ENCODE data around the gene GRID2.

GRID2 gene

DNA sequence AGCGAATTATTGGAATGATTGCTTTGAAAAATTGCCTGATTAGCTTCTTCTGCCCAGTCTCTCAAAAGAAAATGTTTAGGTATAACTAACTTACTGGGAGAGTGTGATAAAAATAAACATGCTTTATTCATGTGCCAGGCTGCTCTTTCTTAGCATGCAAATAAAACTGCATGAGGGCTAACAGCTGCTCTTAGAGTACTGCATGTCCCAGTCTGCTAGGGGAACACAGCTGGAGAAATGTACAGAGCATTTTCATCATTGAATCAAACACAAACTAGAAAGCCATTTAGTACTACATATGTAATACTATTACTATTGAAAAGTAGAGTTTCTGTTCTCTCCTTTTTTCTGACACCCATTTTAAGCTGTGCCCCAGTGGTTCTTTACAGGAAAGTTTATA is 726.0 kb downstream of the GRID2 start:
- H3K4me1 ChIP-seq, result peaks cover 6% of the 10 kb centered on the region; the same call in 1 of the 2 replicates
- no peak overlapping the region for H3K4me3 ChIP-seq
- H3K27me3 ChIP-seq, result no peaks in the 10 kb centered on the region
- H3K9me3 ChIP-seq, result no peaks in the 10 kb centered on the region
- H3K4me2 ChIP-seq, result no peak overlapping the region
- H3K36me3 ChIP-seq, result no peaks in the 10 kb centered on the region
- no peak for TF ChIP-seq Cebpa-rat (IDR thresholded peaks at IDR 0.05)
- H3K27ac ChIP-seq, result no peak overlapping the region
- H4K20me1 ChIP-seq, result no peaks in the 10 kb centered on the region
- no peak overlapping the region for H3K9ac ChIP-seq

DNA sequence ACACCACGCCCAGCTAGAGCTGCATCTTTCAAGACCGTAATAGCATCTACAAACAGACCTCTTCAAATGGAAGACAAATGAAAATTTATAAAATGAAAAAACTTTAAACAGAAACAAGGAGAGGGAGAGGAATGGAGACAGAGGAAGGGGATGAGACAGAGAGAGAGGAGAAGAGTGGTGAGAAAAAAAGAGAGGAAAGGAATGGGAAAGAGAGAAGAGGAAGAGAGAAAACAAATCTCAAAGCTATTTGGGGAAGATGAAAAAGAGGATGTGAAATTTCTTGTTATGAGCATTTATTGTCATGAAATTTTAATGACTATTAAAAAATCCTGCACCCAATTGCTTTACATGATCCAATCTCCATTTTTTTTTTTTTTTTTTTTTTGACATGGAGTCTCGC is 726.9 kb downstream of the GRID2 start:
- Histone ChIP-seq H3K36me3 (no peaks in the 10 kb centered on the region), H3K27me3 (no peaks in the 10 kb centered on the region), H3K4me1 (peaks cover 6% of the 10 kb centered on the region; the same call in 1 of the 2 replicates), H3K9ac (no peak overlapping the region), H3K9me3 (no peaks in the 10 kb centered on the region), H3K4me3 (no peak overlapping the region), H3K27ac (no peak overlapping the region), H3K4me2 (no peak overlapping the region), H4K20me1 (no peaks in the 10 kb centered on the region)
- TF ChIP-seq Cebpa-rat (IDR thresholded peaks at IDR 0.05), result no peak

DNA sequence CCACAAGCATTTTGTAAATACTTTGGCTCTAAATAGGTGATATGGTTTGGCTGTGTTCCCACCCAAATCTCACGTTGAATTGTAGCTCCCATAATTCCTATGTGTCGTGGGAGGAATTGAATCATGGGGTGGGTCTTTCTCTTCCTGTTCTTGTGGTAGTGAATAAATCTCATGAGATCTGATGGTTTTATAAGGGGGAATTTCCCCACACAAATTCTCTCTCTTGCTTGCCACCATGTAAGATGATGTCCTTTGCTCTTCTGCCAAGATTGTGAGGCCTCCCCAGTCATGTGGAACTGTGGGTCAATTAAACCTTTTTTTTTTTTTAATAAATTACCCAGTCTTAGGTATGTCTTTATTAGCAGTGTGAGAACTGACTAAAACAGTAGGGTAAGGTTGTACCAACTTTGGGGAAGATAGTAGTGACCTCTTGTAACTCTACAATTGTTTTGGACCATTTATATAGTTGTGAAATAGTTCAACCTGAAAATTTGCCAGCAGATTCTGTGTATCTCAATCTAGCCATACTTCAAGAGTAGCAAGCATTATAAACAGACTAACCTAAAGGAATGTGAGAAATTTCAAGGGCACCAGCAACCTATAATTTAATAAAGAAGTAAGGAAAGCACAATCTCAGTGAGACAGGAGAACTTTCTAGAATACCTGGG is 727.8 kb downstream of the GRID2 start:
- no peak overlapping the region for H3K9ac ChIP-seq
- TF ChIP-seq Cebpa-rat (IDR thresholded peaks at IDR 0.05), result no peak
- peaks cover 6% of the 10 kb centered on the region; the same call in 1 of the 2 replicates for H3K4me1 ChIP-seq
- H3K36me3 ChIP-seq, result no peaks in the 10 kb centered on the region
- H4K20me1 ChIP-seq, result no peaks in the 10 kb centered on the region
- H3K4me2 ChIP-seq, result no peak overlapping the region
- no peak overlapping the region for H3K27ac ChIP-seq
- H3K4me3 ChIP-seq, result no peak overlapping the region
- H3K9me3 ChIP-seq, result no peaks in the 10 kb centered on the region
- H3K27me3 ChIP-seq, result no peaks in the 10 kb centered on the region

DNA sequence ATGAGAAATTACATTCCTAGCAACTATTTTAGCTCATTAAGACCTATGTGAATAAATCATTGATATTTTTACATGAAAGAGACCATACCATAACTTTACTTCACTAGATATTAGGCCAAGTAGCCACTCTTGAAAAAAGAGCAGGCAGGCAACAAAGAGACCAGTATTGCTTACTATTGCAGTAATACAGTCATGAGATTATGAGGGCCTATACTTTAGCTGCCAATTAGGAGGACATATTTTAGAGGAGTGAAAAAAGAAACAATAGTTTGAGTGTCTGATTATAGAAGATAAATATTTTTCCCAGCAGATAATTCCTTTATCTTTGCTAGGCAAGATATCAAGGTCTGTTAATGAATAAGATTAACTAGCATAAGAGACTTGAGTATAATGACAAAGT is 739.0 kb downstream of the GRID2 start:
- Histone ChIP-seq H3K9ac (no peak overlapping the region), H3K4me1 (no peaks in the 10 kb centered on the region), H4K20me1 (no peaks in the 10 kb centered on the region), H3K4me2 (no peak overlapping the region), H3K9me3 (no peaks in the 10 kb centered on the region), H3K27me3 (no peaks in the 10 kb centered on the region), H3K4me3 (no peak overlapping the region), H3K36me3 (no peaks in the 10 kb centered on the region), H3K27ac (no peak overlapping the region)
- TF ChIP-seq Cebpa-rat (IDR thresholded peaks at IDR 0.05), result no peak

DNA sequence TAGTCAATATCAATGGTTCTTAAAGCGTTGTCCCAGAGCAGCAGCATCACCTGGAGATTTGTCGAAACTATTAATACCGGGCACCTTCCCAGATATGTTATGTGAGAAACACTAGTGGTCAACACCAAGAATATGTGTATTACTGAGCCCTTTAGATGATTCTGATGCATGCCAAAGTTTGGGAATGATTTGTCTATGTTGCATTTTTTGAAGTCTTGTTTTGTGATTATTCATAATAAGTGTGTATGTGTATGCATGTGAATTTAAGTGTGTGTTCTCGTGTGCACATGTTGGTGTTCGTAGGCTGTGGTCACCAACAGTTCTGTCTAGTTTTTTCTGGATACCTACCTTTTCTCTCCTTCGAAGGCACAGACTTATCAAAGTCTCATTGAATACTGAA is 749.4 kb downstream of the GRID2 start:
- H3K27ac ChIP-seq, result no peak overlapping the region
- H3K27me3 ChIP-seq, result no peaks in the 10 kb centered on the region
- H3K4me2 ChIP-seq, result no peak overlapping the region
- no peak overlapping the region for H3K4me3 ChIP-seq
- H3K9ac ChIP-seq, result no peak overlapping the region
- H3K4me1 ChIP-seq, result no peaks in the 10 kb centered on the region
- no peaks in the 10 kb centered on the region for H3K9me3 ChIP-seq
- H4K20me1 ChIP-seq, result no peaks in the 10 kb centered on the region
- no peaks in the 10 kb centered on the region for H3K36me3 ChIP-seq
- TF ChIP-seq Cebpa-rat (IDR thresholded peaks at IDR 0.05), result no peak

DNA sequence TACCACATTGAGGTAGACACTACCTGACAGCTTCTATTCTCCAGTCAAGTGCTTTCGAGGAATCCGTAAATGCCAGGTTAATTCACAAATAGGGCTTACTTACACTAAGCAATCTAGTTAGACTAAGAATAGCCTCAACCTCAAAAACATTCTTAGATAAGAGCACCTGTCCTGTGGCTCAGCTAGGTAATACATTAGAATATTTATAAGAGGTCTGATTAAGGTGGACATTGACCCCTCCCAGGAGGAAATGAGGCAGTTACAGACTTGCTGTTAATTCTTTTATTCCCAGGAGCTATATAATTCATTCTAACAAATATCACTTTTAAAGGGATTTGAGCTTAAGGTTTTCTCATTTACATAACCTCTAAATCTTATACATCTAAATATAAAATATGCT is 758.1 kb downstream of the GRID2 start:
- TF ChIP-seq Cebpa-rat (IDR thresholded peaks at IDR 0.05), result no peak
- H3K4me1 ChIP-seq, result no peaks in the 10 kb centered on the region
- H3K4me3 ChIP-seq, result no peak overlapping the region
- H4K20me1 ChIP-seq, result no peaks in the 10 kb centered on the region
- H3K9me3 ChIP-seq, result no peaks in the 10 kb centered on the region
- no peak overlapping the region for H3K4me2 ChIP-seq
- H3K36me3 ChIP-seq, result no peaks in the 10 kb centered on the region
- no peak overlapping the region for H3K9ac ChIP-seq
- H3K27ac ChIP-seq, result no peak overlapping the region
- no peaks in the 10 kb centered on the region for H3K27me3 ChIP-seq

DNA sequence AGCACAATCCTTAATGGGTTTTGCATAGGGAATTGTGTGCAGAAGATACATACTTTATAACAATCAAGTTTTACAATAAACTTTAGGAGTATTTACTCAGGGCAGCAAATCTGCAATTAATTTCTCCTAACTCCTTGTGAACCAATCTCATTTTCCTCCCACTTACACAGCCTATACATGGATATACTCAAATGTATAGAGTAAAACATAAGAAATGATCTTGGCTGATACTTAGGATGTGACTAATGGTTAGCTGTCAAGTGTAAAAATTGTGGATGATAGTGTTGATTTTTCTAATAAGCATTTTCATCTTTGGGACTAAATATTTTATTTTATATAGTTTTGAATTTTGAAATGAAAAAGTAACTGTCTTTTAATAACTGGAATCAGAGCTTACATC is 759.6 kb downstream of the GRID2 start:
- no peaks in the 10 kb centered on the region for H3K36me3 ChIP-seq
- H3K27ac ChIP-seq, result no peak overlapping the region
- no peaks in the 10 kb centered on the region for H3K4me1 ChIP-seq
- no peaks in the 10 kb centered on the region for H3K27me3 ChIP-seq
- H3K4me2 ChIP-seq, result no peak overlapping the region
- H3K9ac ChIP-seq, result no peak overlapping the region
- no peaks in the 10 kb centered on the region for H3K9me3 ChIP-seq
- H4K20me1 ChIP-seq, result no peaks in the 10 kb centered on the region
- TF ChIP-seq Cebpa-rat (IDR thresholded peaks at IDR 0.05), result no peak
- H3K4me3 ChIP-seq, result no peak overlapping the region

DNA sequence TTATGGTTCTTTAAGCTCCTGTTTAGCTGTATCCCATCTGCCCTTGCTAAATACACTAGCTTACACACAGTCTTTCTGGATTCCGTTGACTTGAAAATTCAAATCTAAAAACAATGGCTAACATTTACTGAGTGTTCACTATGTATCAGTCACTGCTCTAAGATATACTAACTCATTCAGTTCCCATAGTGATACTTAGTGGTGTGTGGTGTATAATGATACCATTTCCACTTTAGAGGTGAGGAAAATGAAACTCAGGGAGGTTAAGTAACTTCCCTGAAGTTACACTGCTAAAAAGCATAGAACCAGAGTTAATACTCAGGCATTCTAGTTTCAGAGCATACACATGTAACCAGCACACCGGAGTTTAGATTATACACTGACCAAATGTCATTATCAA is 762.0 kb downstream of the GRID2 start:
- no peaks in the 10 kb centered on the region for H3K4me1 ChIP-seq
- no peak overlapping the region for H3K27ac ChIP-seq
- no peak overlapping the region for H3K4me2 ChIP-seq
- H3K9me3 ChIP-seq, result no peaks in the 10 kb centered on the region
- no peaks in the 10 kb centered on the region for H3K36me3 ChIP-seq
- no peak overlapping the region for H3K9ac ChIP-seq
- H3K4me3 ChIP-seq, result no peak overlapping the region
- H3K27me3 ChIP-seq, result no peaks in the 10 kb centered on the region
- TF ChIP-seq Cebpa-rat (IDR thresholded peaks at IDR 0.05), result no peak
- H4K20me1 ChIP-seq, result no peaks in the 10 kb centered on the region

DNA sequence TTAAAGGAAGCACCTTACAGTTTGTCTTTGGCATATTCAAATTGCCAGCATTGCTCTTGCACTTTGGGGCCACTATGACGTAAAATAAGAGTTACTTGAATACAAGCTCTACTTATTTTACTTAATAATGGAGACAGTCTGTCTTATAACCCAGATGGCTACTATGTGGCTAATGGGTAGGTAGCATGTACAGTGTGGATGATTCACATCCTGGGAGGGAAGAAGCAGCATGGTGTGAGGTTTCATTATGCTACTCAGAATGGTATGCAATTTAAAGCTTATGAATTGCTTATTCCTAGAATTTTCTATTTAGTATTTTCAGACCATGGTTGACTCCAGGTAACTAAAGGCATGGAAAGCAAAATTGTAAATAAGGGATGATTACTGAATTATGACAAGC is 763.0 kb downstream of the GRID2 start:
- no peaks in the 10 kb centered on the region for H3K9me3 ChIP-seq

DNA sequence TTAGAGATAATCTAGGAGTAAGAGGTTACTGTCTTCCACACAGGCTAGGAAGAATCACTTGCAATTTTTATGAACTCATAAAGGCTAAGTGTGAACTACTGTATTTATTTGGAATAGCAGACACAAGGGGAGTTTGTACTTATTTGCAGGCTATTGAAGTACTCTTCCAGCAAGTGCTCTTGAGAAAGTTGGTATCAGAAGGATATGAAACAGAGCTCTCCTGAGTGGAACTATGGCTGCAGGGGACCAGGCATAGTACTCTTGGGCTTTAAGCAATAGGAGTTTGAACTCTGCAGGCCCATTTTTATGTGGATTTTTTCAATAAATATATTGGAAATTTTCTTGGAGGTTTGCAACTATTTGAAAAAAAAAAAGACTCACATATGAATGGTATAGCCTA is 768.5 kb downstream of the GRID2 start:
- Histone ChIP-seq H3K27ac (no peak overlapping the region), H4K20me1 (no peaks in the 10 kb centered on the region), H3K4me1 (no peaks in the 10 kb centered on the region), H3K9me3 (no peaks in the 10 kb centered on the region), H3K36me3 (no peaks in the 10 kb centered on the region), H3K4me3 (no peak overlapping the region), H3K9ac (no peak overlapping the region), H3K27me3 (no peaks in the 10 kb centered on the region), H3K4me2 (no peak overlapping the region)
- TF ChIP-seq Cebpa-rat (IDR thresholded peaks at IDR 0.05), result no peak

More for the DNA sequence above, 763.0 kb downstream of the GRID2 start:
- H3K4me3 ChIP-seq, result no peak overlapping the region
- H4K20me1 ChIP-seq, result no peaks in the 10 kb centered on the region
- H3K9ac ChIP-seq, result no peak overlapping the region
- no peak overlapping the region for H3K27ac ChIP-seq
- TF ChIP-seq Cebpa-rat (IDR thresholded peaks at IDR 0.05), result no peak
- H3K4me1 ChIP-seq, result no peaks in the 10 kb centered on the region
- no peak overlapping the region for H3K4me2 ChIP-seq
- H3K36me3 ChIP-seq, result no peaks in the 10 kb centered on the region
- H3K27me3 ChIP-seq, result no peaks in the 10 kb centered on the region

DNA sequence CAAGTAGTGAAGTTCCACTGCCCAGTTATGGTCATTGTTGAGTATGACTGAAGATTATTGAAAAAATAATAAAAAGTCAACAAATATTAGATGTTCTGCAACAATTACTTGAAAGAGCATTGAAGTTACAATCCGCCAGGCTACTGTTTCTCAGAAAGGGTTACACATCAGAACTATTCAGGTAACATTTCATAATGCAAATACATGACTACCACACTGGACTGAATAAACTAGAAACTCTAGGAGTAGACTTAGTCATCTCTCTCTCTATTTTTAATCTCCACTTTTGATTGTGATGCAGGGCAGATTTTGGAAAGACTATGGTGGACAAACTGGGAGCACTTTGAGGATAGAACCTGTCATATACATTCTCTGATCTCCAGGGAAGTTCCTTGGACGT is 776.5 kb downstream of the GRID2 start:
- Histone ChIP-seq H3K4me2 (no peak overlapping the region), H3K9ac (no peak overlapping the region), H3K4me1 (no peaks in the 10 kb centered on the region), H3K27ac (no peak overlapping the region), H3K4me3 (no peak overlapping the region), H3K9me3 (no peaks in the 10 kb centered on the region), H3K36me3 (no peaks in the 10 kb centered on the region), H3K27me3 (no peaks in the 10 kb centered on the region), H4K20me1 (no peaks in the 10 kb centered on the region)
- no peak for TF ChIP-seq Cebpa-rat (IDR thresholded peaks at IDR 0.05)

All from BLaER1 (cell line).